Mesenchymal stem cell (in vitro differentiated cells and primary cell): ENCODE results near the gene SCD. TPM values are rescaled to one million over a fixed set of nuclear protein-coding genes. Genes with fewer than 3 reads are reported as not detected.
"Not testable (repeated sequence)": the region's sequence is repeated elsewhere in the genome, so short reads cannot be mapped to it uniquely, and the experiment has no call there.

Source experiments
- DNase-seq: peaks from one replicate; pipeline ENCODE4 v3.0.0-alpha.2; 2013
- H2AFZ ChIP-seq: one replicate; pipeline ENCODE4 v1.6.1; 2013; ENCODE audit warnings: low read depth, mild to moderate bottlenecking, control low read depth, inconsistent platforms, low read length, moderate library complexity
- H2AK5ac ChIP-seq: 2 replicates; pipeline ENCODE4 v1.6.1; 2013; ENCODE audit warnings: low read length, moderate library complexity, mild to moderate bottlenecking, inconsistent platforms; ENCODE audit not compliant: severe bottlenecking
- H2BK120ac ChIP-seq: one replicate; pipeline ENCODE4 v1.6.1; 2013; ENCODE audit warnings: low read depth, mild to moderate bottlenecking, inconsistent platforms, low read length, moderate library complexity
- H2BK12ac ChIP-seq, 2 experiments: one replicate each; pipeline ENCODE4 v1.6.1; 2013; ENCODE audit warnings: inconsistent platforms in 2 of 2, low read length in 2 of 2, mild to moderate bottlenecking in 2 of 2, moderate library complexity in 2 of 2, control low read depth in 1 of 2
- H2BK15ac ChIP-seq: one replicate; pipeline ENCODE4 v1.6.1; 2013; ENCODE audit warnings: mild to moderate bottlenecking, low read depth, inconsistent platforms; ENCODE audit not compliant: poor library complexity, severe bottlenecking
- H2BK5ac ChIP-seq: 2 replicates; pipeline ENCODE4 v1.6.1; 2013; ENCODE audit warnings: low read depth, mild to moderate bottlenecking, low read length, control low read depth, inconsistent platforms; ENCODE audit not compliant: poor library complexity, severe bottlenecking
- H3K14ac ChIP-seq, 2 experiments: one replicate each; pipeline ENCODE4 v1.6.1; 2013; ENCODE audit warnings: inconsistent platforms in 2 of 2, low read length in 2 of 2, control low read depth in 1 of 2, mild to moderate bottlenecking in 1 of 2, moderate library complexity in 1 of 2
- H3K18ac ChIP-seq, 2 experiments: one replicate each; pipeline ENCODE4 v1.6.1; 2013; ENCODE audit warnings: inconsistent platforms in 2 of 2, low read length in 2 of 2, control low read depth in 1 of 2, low read depth in 1 of 2, mild to moderate bottlenecking in 1 of 2
- H3K23ac ChIP-seq, 2 experiments: one replicate each; pipeline ENCODE4 v1.6.1; 2013; ENCODE audit warnings: inconsistent platforms in 2 of 2, low read length in 2 of 2, mild to moderate bottlenecking in 2 of 2, moderate library complexity in 2 of 2, control low read depth in 1 of 2
- H3K27ac ChIP-seq: 2 replicates; pipeline ENCODE4 v1.5.1; 2013; ENCODE audit warnings: mild to moderate bottlenecking, moderate library complexity, low read length, control low read depth, inconsistent platforms; ENCODE audit not compliant: poor library complexity, severe bottlenecking
- H3K27me3 ChIP-seq, 2 experiments: 2 replicates each; pipeline versions ENCODE4 v1.6.1 to v1.7.0; 2013; ENCODE audit warnings: low read length in 2 of 2, mild to moderate bottlenecking in 2 of 2, moderate library complexity in 2 of 2, control low read depth in 1 of 2, inconsistent platforms in 1 of 2; ENCODE audit not compliant: control insufficient read depth in 1 of 2, insufficient read depth in 1 of 2
- H3K36me3 ChIP-seq, 2 experiments: 2 replicates each; pipeline versions ENCODE4 v1.6.1 to v1.7.0; 2013; ENCODE audit warnings: low read length in 2 of 2, control low read depth in 1 of 2, inconsistent platforms in 1 of 2, low read depth in 1 of 2, mild to moderate bottlenecking in 1 of 2; ENCODE audit not compliant: insufficient read depth in 2 of 2, control insufficient read depth in 1 of 2
- H3K4ac ChIP-seq, 2 experiments: one replicate each; pipeline ENCODE4 v1.6.1; 2013; ENCODE audit warnings: inconsistent platforms in 2 of 2, low read length in 2 of 2, mild to moderate bottlenecking in 2 of 2, moderate library complexity in 2 of 2, control low read depth in 1 of 2, low read depth in 1 of 2
- H3K4me1 ChIP-seq: 2 replicates; pipeline ENCODE4 v1.6.1; 2013; ENCODE audit warnings: low read depth, low read length, control low read depth; ENCODE audit not compliant: control insufficient read depth, insufficient read depth
- H3K4me2 ChIP-seq: 2 replicates; pipeline ENCODE4 v1.6.1; 2013; ENCODE audit warnings: low read length, mild to moderate bottlenecking, inconsistent platforms; ENCODE audit not compliant: poor library complexity, severe bottlenecking
- H3K4me3 ChIP-seq, 2 experiments: 2 replicates each; pipeline versions ENCODE4 v1.5.1 to v1.7.0; 2013; ENCODE audit warnings: low read length in 2 of 2, mild to moderate bottlenecking in 2 of 2, control low read depth in 1 of 2, low read depth in 1 of 2; ENCODE audit not compliant: insufficient read depth in 1 of 2
- H3K79me1 ChIP-seq: replicated peaks from 2 replicates; pipeline ENCODE4 v1.6.1; 2013; ENCODE audit warnings: mild to moderate bottlenecking, control low read depth, low read length, inconsistent platforms; ENCODE audit not compliant: poor library complexity, severe bottlenecking
- H3K9ac ChIP-seq: 2 replicates; pipeline ENCODE4 v1.7.0; 2013; ENCODE audit warnings: mild to moderate bottlenecking, low read length, moderate library complexity
- H3K9me3 ChIP-seq: 2 replicates; pipeline ENCODE4 v1.7.0; 2013; ENCODE audit warnings: mild to moderate bottlenecking, low read length; ENCODE audit not compliant: control insufficient read depth
- H4K8ac ChIP-seq: one replicate; pipeline ENCODE4 v1.6.1; 2013; ENCODE audit warnings: inconsistent platforms, mild to moderate bottlenecking, low read length, moderate library complexity
- H4K91ac ChIP-seq: one replicate; pipeline ENCODE4 v1.6.1; 2013; ENCODE audit warnings: mild to moderate bottlenecking, low read length, inconsistent platforms
- WGBS: methylation state at CpG from one replicate; pipeline ENCODE4 v1.1.7; 2013; ENCODE audit warnings: mixed read lengths; 5-methylcytosine and 5-hydroxymethylcytosine counted together
- polyA plus RNA-seq, 2 experiments: library from polyadenylated mRNA; stranded (reverse); fragments of 200-250 nt; gene quantifications; one replicate each; pipeline ENCODE4 v1.2.3, GENCODE V29; 2013

SCD gene
- 787 TPM for polyA plus RNA-seq (2013, experiment 1 of 2)
- polyA plus RNA-seq (2013, experiment 2 of 2), result 779 TPM

DNA sequence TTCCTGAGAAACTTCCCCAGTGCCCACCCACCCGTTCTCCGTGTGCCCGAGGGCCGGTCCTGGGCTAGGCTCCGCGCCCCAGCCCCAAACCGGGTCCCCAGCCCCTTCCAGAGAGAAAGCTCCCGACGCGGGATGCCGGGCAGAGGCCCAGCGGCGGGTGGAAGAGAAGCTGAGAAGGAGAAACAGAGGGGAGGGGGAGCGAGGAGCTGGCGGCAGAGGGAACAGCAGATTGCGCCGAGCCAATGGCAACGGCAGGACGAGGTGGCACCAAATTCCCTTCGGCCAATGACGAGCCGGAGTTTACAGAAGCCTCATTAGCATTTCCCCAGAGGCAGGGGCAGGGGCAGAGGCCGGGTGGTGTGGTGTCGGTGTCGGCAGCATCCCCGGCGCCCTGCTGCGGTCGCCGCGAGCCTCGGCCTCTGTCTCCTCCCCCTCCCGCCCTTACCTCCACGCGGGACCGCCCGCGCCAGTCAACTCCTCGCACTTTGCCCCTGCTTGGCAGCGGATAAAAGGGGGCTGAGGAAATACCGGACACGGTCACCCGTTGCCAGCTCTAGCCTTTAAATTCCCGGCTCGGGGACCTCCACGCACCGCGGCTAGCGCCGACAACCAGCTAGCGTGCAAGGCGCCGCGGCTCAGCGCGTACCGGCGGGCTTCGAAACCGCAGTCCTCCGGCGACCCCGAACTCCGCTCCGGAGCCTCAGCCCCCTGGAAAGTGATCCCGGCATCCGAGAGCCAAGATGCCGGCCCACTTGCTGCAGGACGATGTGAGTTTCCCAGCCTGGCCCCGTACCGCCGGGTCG, at the start of gene SCD:
SCD (plus strand) TSS at position 469 of the 803 bp plus-strand sequence; CDS start at position 741, 272 bp downstream.
- H3K4me1 ChIP-seq, result peaks cover 23% of the 10 kb centered on the region
- H3K79me1 ChIP-seq, result peaks cover 23% of the 10 kb centered on the region
- peak within 1 kb of the TSS; percentile 83 to 99 for H3K18ac ChIP-seq
- H3K23ac ChIP-seq, result peak within 1 kb of the TSS in 1 of 2 experiments; percentile 98
- H2AFZ ChIP-seq, result no peak within 1 kb of the TSS
- peak within 1 kb of the TSS; percentile 70 for H2BK15ac ChIP-seq
- H4K8ac ChIP-seq, result peak within 1 kb of the TSS; percentile 52
- peak within 1 kb of the TSS; percentile 88 to 93 for H3K4me3 ChIP-seq
- H2AK5ac ChIP-seq, result no peak within 1 kb of the TSS
- H4K91ac ChIP-seq, result peak within 1 kb of the TSS; percentile 95
- peaks cover 20 to 40% of the 10 kb centered on the region in 2 experiments for H3K36me3 ChIP-seq
- H3K4me2 ChIP-seq, result peak within 1 kb of the TSS; percentile 91
- under 1% methylated on average over 70 of the region's 73 CpGs for WGBS
- H2BK120ac ChIP-seq, result peak within 1 kb of the TSS; percentile 98
- H3K9me3 ChIP-seq, result no peaks in the 10 kb centered on the region
- no peaks in the 10 kb centered on the region for H3K27me3 ChIP-seq
- peak within 1 kb of the TSS; percentile 41 to 97 for H2BK12ac ChIP-seq
- H3K14ac ChIP-seq, result peak within 1 kb of the TSS; percentile 43 to 100
- peak; percentile 98 for DNase-seq
- peak within 1 kb of the TSS; percentile 55 for H3K27ac ChIP-seq
- peak within 1 kb of the TSS; percentile 88 for H3K9ac ChIP-seq
- peak within 1 kb of the TSS; percentile 58 for H2BK5ac ChIP-seq
- peak within 1 kb of the TSS; percentile 90 to 100 for H3K4ac ChIP-seq

DNA sequence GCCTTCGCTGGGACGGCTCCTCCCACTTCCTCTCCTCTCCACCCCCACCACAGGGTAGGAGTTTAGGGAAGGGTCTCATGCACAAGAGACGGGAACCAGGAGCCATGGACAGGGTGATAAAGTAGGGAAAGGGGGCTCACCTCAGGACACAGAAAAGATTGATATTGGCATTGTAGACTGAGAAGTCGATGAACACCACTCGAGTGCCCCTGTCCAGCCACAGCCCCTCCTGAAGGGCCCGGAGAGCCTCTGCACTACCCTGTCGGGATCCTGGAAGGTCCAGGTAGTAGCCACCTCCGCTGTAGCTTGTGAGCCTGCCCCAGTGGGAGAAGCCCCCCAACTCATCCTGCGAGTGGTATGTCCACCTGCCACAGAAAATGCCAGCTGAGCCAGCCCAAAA, 49.8 kb upstream of the SCD start:
- Histone ChIP-seq H3K4me3 (no peak overlapping the region), H3K4me1 (no peaks in the 10 kb centered on the region), H3K27me3 (peaks cover 37 to 46% of the 10 kb centered on the region in 2 experiments), H2BK120ac (no peak overlapping the region), H3K14ac (no peak overlapping the region), H3K9ac (no peak overlapping the region), H3K27ac (no peak overlapping the region), H2BK12ac (no peak overlapping the region), H2BK15ac (no peak overlapping the region), H3K79me1 (no peaks in the 10 kb centered on the region), H3K4me2 (no peak overlapping the region), H3K4ac (no peak overlapping the region), H4K91ac (no peak overlapping the region), H4K8ac (no peak overlapping the region), H2AFZ (no peak overlapping the region), H3K23ac (no peak overlapping the region), H2BK5ac (no peak overlapping the region), H3K36me3 (no peaks in the 10 kb centered on the region), H2AK5ac (no peak overlapping the region), H3K9me3 (no peaks in the 10 kb centered on the region), H3K18ac (no peak overlapping the region)
- DNase-seq, result no peak
- 70% methylated on average over 7 of the region's 9 CpGs for WGBS

GRCh38 chr10:100301123-100301522, 45.9 kb upstream of the SCD start:
- H2BK12ac ChIP-seq, H3K4me3 ChIP-seq, H4K8ac ChIP-seq, H3K23ac ChIP-seq, H2BK5ac ChIP-seq, H3K4me1 ChIP-seq, H3K18ac ChIP-seq, H2AFZ ChIP-seq, H3K79me1 ChIP-seq, DNase-seq, H3K14ac ChIP-seq, H2AK5ac ChIP-seq, H3K27ac ChIP-seq, H3K4ac ChIP-seq, H3K9me3 ChIP-seq, H4K91ac ChIP-seq, H3K36me3 ChIP-seq, H3K9ac ChIP-seq, H3K4me2 ChIP-seq, H2BK15ac ChIP-seq, H2BK120ac ChIP-seq: not testable (repeated sequence)
- peaks cover 28 to 52% of the 10 kb centered on the region in 2 experiments for H3K27me3 ChIP-seq
- 69% methylated on average over 4 of the region's 5 CpGs for WGBS

DNA sequence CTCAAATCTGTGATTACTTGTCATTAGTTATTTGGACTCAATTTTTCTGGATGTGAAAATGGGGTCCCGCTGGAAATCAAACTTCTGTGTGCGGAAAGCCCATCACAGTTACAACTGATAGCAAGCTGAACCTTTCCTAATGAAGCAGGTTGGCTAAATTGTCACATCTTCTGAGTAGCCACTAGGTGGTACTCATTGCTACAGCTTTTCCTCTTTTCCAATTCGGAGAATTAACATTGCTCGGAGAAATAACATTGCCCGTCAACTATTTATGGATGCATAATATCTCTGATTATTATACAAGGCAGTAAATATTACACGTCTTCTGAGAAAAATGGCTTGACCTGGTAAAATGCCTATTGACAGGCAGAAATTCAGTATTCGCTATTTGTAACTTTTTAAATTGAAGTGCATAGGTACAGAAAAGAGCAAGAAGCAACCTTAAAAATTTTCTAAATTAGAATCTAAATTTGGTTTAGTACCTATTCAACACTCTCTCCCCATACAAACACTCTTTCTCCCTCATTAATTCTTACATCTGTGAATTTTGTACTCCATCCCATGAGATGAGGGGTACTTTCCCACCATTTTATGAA, 43.2 kb upstream of the SCD start:
- Histone ChIP-seq H3K36me3 (no peaks in the 10 kb centered on the region), H2AFZ (no peak overlapping the region), H3K14ac (no peak overlapping the region), H2BK120ac (no peak overlapping the region), H3K27ac (no peak overlapping the region), H2BK12ac (no peak overlapping the region), H2AK5ac (no peak overlapping the region), H2BK15ac (no peak overlapping the region), H3K18ac (no peak overlapping the region), H4K91ac (no peak overlapping the region), H3K9me3 (no peaks in the 10 kb centered on the region), H3K4ac (no peak overlapping the region), H3K4me1 (no peaks in the 10 kb centered on the region), H3K23ac (no peak overlapping the region), H3K4me2 (no peak overlapping the region), H3K27me3 (peaks cover 25 to 28% of the 10 kb centered on the region in 2 experiments), H3K79me1 (no peaks in the 10 kb centered on the region), H2BK5ac (no peak overlapping the region), H4K8ac (no peak overlapping the region), H3K4me3 (no peak overlapping the region), H3K9ac (no peak overlapping the region)
- peak; percentile 27 for DNase-seq
- WGBS, result 24% methylated on average over 2 of the region's 7 CpGs
